Measurements from ENCODE around the gene CRYBB1. TPM values are rescaled to one million over a fixed set of nuclear protein-coding genes. Genes with fewer than 3 reads are reported as not detected.

Gene CRYBB1
- total RNA-seq, 1 experiment from 2014 or later, result 1.9 TPM

GRCh38 chr22:26552466-26552865 lies 65.4 kb downstream of the CRYBB1 start:
- no peak for DNase-seq
- H3K27me3 ChIP-seq (ENCODE audit: control insufficient read depth, insufficient read depth, low read length), result no peaks in the 10 kb centered on the region
- no peaks in the 10 kb centered on the region; the same call in none of the 2 replicates for H3K36me3 ChIP-seq (replicated peaks; ENCODE audit: control insufficient read depth, insufficient read depth, low read length)
- H3K4me3 ChIP-seq (ENCODE audit: insufficient read depth, low read depth, low read length), result no peak overlapping the region

GRCh38 chr22:26551568-26551967 lies 66.3 kb downstream of the CRYBB1 start:
- H3K4me3 ChIP-seq (ENCODE audit: insufficient read depth, low read depth, low read length), result no peak overlapping the region
- no peaks in the 10 kb centered on the region; the same call in 1 of the 2 replicates for H3K36me3 ChIP-seq (replicated peaks; ENCODE audit: control insufficient read depth, insufficient read depth, low read length)
- H3K27me3 ChIP-seq (ENCODE audit: control insufficient read depth, insufficient read depth, low read length), result no peaks in the 10 kb centered on the region
- no peak for DNase-seq

GRCh38 chr22:26550498-26551033 lies 67.3 kb downstream of the CRYBB1 start:
- H3K4me3 ChIP-seq (ENCODE audit: insufficient read depth, low read depth, low read length), result no peak overlapping the region
- DNase-seq, result no peak
- H3K36me3 ChIP-seq (replicated peaks; ENCODE audit: control insufficient read depth, insufficient read depth, low read length), result no peaks in the 10 kb centered on the region; the same call in 1 of the 2 replicates
- H3K27me3 ChIP-seq (ENCODE audit: control insufficient read depth, insufficient read depth, low read length), result no peaks in the 10 kb centered on the region

GRCh38 chr22:26549902-26550497 lies 67.8 kb downstream of the CRYBB1 start:
- Histone ChIP-seq H3K27me3 (ENCODE audit: control insufficient read depth, insufficient read depth, low read length) (no peaks in the 10 kb centered on the region), H3K4me3 (ENCODE audit: insufficient read depth, low read depth, low read length) (no peak overlapping the region)
- no peak for DNase-seq

More at GRCh38 chr22:26549902-26550497, 67.8 kb downstream of the CRYBB1 start:
- no peaks in the 10 kb centered on the region for H3K36me3 ChIP-seq (replicated peaks; ENCODE audit: control insufficient read depth, insufficient read depth, low read length)

Other genes starting within 250 kb of the CRYBB1 start
- 6.2 and 7.4 TPM in 2 replicates for gene ASPHD2, start 188.8 kb downstream of the CRYBB1 start, total RNA-seq (2014; rRNA removed; shearing (Covaris generic))
- 43.1 and 63.0 TPM in 2 replicates for gene HPS4, start 134.2 kb downstream of the CRYBB1 start, total RNA-seq (2014; rRNA removed; shearing (Covaris generic))
- gene SRRD, start 134.2 kb downstream of the CRYBB1 start, total RNA-seq (2014; rRNA removed; shearing (Covaris generic)), result 25.9 and 32.9 TPM in 2 replicates
- gene TFIP11, start 105.6 kb downstream of the CRYBB1 start, total RNA-seq (2014; rRNA removed; shearing (Covaris generic)), result 22.2 and 22.8 TPM in 2 replicates
- 95.0 and 118 TPM in 2 replicates for gene TPST2, start 27.9 kb downstream of the CRYBB1 start, total RNA-seq (2014; rRNA removed; shearing (Covaris generic))
- gene CRYBA4, start 3.9 kb upstream of the CRYBB1 start, total RNA-seq (2014; rRNA removed; shearing (Covaris generic)), result 0.22 TPM in 1 of 2 replicates, not detected in the other
- gene MIAT, start 39.6 kb upstream of the CRYBB1 start, total RNA-seq (2014; rRNA removed; shearing (Covaris generic)), result 3.0 and 13.4 TPM in 2 replicates

All from H7 (cell line).